ES-I3 (cell line): ENCODE measurements around the gene DMRTB1.

Experiments
- H3K36me3 ChIP-seq: 2 replicates; pipeline ENCODE4 v1.6.1; 2013; ENCODE audit warnings: mild to moderate bottlenecking, low read length, control low read depth, moderate library complexity; ENCODE audit not compliant: insufficient read depth
- H3K4me1 ChIP-seq: 2 replicates; pipeline ENCODE4 v1.6.1; 2013; ENCODE audit warnings: mild to moderate bottlenecking, control low read depth, low read length; ENCODE audit not compliant: insufficient read depth
- H3K9ac ChIP-seq: 2 replicates; pipeline ENCODE4 v1.6.1; 2013; ENCODE audit warnings: low read depth, mild to moderate bottlenecking, low read length, moderate library complexity
- H3K9me3 ChIP-seq: 2 replicates; pipeline ENCODE4 v1.6.1; 2013; ENCODE audit warnings: mild to moderate bottlenecking, low read length, moderate library complexity; ENCODE audit not compliant: control insufficient read depth, insufficient read depth

Gene DMRTB1

GRCh38 chr1:53509775-53510174, 50.6 kb downstream of the DMRTB1 start:
- Histone ChIP-seq H3K9ac (no peak overlapping the region), H3K4me1 (peaks cover 12% of the 10 kb centered on the region; the same call in 1 of the 2 replicates), H3K36me3 (no peaks in the 10 kb centered on the region), H3K9me3 (no peaks in the 10 kb centered on the region)

GRCh38 chr1:53510215-53510614, 51.0 kb downstream of the DMRTB1 start:
- Histone ChIP-seq H3K9ac (no peak overlapping the region), H3K36me3 (no peaks in the 10 kb centered on the region), H3K4me1 (peaks cover 12% of the 10 kb centered on the region; the same call in 1 of the 2 replicates), H3K9me3 (no peaks in the 10 kb centered on the region)

GRCh38 chr1:53511323-53511932, 52.2 kb downstream of the DMRTB1 start:
- peaks cover 12% of the 10 kb centered on the region; the same call in 1 of the 2 replicates for H3K4me1 ChIP-seq
- no peaks in the 10 kb centered on the region for H3K9me3 ChIP-seq
- no peak overlapping the region for H3K9ac ChIP-seq

GRCh38 chr1:53511933-53512806, 53.0 kb downstream of the DMRTB1 start:
- Histone ChIP-seq H3K9me3 (no peaks in the 10 kb centered on the region), H3K9ac (no peak overlapping the region), H3K4me1 (peaks cover 8% of the 10 kb centered on the region; the same call in 1 of the 2 replicates)

More at GRCh38 chr1:53511323-53511932, 52.2 kb downstream of the DMRTB1 start:
- H3K36me3 ChIP-seq, result no peaks in the 10 kb centered on the region

DNA sequence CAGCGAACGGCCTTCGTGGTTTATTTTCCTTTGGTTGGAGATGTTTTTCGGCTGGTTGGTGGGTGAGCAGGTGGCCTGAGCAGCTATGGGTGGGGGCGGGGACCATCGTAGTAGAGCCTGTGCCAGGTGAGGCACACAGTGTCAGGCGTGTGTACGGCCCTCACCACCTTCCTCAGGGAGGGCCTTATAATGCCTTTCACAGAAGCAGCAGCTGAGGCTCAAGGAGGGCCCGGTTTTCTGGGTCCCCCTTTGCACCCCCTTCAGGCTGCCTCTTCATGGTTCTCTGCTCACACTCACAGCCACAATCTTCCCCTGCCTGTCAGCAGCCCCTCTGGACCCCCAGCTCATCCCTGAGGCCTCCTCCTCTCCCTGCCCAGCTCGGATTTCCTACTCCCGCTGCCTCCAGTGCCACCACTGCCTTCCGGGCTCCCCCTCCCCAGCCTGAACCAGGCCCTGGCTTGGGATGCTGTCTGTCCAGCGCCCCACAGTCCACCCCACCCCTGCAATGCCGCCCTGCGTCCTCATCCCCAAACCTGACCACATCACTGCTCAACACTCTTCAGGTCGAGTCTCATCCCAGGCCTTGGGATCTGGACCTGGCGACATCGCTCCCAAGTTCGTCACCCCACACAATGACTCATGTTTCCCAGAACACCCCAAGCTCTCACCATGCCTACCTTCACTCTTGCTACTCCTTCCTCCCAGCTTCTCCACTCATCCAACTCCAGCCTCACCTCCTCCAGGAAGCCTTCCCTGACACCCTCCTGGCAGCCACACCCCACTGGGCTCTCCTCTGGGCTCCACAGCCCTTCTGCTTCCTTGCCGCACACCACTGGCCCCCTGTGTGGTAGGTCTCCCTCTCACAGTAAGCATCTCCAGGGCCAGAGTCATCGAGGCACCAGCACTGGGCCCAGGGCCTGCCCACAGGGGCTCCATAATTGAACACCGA, 53.9 kb downstream of the DMRTB1 start:
- Histone ChIP-seq H3K9me3 (no peaks in the 10 kb centered on the region), H3K36me3 (no peaks in the 10 kb centered on the region), H3K9ac (no peak overlapping the region), H3K4me1 (peaks cover 7% of the 10 kb centered on the region; the same call in 1 of the 2 replicates)

More at GRCh38 chr1:53511933-53512806, 53.0 kb downstream of the DMRTB1 start:
- H3K36me3 ChIP-seq, result no peaks in the 10 kb centered on the region

DNA sequence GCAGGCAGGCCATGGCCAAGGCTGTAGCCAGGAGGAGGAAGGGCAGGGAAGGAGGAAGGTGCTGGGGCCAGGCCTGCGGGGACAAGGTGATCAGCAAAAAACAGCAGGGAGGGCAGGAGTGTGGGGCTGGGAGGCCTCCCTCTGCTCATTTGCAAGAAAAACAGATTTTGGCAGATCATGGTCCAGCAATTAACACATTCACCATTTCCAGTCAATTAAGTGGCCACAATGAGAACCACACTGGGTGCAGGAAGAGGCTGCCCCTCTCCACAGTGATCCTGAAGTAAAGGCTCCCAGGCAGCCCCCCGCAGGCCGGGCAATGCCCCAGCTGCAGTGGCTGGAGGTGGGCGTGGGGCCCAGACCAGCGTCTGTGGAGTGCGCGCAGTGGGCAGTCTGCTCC, 54.6 kb downstream of the DMRTB1 start:
- H3K9ac ChIP-seq, result no peak overlapping the region
- no peaks in the 10 kb centered on the region for H3K36me3 ChIP-seq
- H3K9me3 ChIP-seq, result no peaks in the 10 kb centered on the region
- H3K4me1 ChIP-seq, result peaks cover 7% of the 10 kb centered on the region; the same call in 1 of the 2 replicates

DNA sequence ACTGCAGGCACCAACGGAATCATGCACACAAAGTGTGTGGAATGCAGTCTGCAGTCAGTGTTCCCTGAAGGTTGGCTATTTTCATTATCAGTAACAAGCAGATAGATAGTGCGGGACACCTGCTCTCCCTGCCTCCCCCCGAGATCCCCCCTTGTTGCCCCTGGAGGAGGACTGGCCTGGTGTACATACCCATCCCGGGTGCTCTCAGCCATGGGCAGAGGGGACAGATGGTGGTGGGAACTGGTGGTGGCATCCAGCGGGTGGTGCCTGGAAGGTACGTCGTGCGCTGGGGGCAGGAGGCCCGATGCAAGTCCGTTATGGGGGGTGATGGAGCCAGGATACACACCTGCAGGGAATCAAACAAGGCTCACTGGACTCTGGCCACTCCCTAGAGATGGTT, 55.2 kb downstream of the DMRTB1 start:
- no peaks in the 10 kb centered on the region for H3K36me3 ChIP-seq
- no peak overlapping the region for H3K9ac ChIP-seq
- H3K4me1 ChIP-seq, result peaks cover 6% of the 10 kb centered on the region; the same call in 1 of the 2 replicates
- no peaks in the 10 kb centered on the region for H3K9me3 ChIP-seq

DNA sequence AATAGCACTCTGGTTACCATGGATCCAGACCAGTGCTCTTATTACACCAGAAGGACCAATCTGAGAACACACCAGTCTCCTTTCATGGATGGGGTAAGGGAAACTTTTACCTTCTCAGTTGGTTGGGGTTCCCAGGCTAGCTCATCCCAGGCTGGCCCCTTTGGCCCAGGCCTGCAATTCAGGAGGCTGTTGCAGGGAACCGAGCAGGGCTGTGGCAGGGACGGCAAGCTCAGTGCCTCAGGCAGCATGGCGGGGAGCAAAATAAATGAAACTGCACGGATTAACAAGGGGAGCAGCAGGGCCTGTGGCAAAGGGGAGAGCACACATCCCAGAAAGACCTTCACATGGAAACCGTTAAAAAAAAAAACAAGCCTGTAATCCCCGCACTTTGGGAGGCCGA, 57.0 kb downstream of the DMRTB1 start:
- Histone ChIP-seq H3K9ac (no peak overlapping the region), H3K9me3 (no peaks in the 10 kb centered on the region), H3K36me3 (no peaks in the 10 kb centered on the region), H3K4me1 (peaks cover 4% of the 10 kb centered on the region; the same call in 1 of the 2 replicates)
